IMR-90 (cell line): Measurements from ENCODE around the gene TNFSF13B. TPM values are rescaled to one million over a fixed set of nuclear protein-coding genes. Genes with fewer than 3 reads are reported as not detected.

Experiments used
- ATAC-seq: fragments of 200-7000 bp; cut with Tn5 transposase; 2 replicates; pipeline ENCODE4 v1.9.1; 2020; ENCODE audit warnings: low read depth, mild to moderate bottlenecking, moderate library complexity
- BruUV-seq: library from RNA; stranded (reverse); fragments of 400-500 nt; replicated peaks from 2 replicates; lab custom pipeline; 2021; lab: Mats Ljungman, UMichigan
- CTCF ChIA-PET: fragments of 300-600 bp; formaldehyde crosslinking; extraction: SDS; loops from one replicate; lab custom pipeline; 2021; ENCODE audit warnings: antibody characterized with exemption; lab: Yijun Ruan, JAX
- POLR2A ChIA-PET: fragments of 300-600 bp; sonication (Branson Sonifier 250); formaldehyde crosslinking; loops from one replicate; lab custom pipeline; 2022; ENCODE audit warnings: antibody characterized with exemption; ENCODE audit not compliant: unreplicated experiment; lab: Charles Lee
- DNase-seq: peaks from one replicate; pipeline ENCODE4 v3.0.0; 2013
- H2AFZ ChIP-seq: replicated peaks from 2 replicates; pipeline ENCODE3; 2013; ENCODE audit warnings: low read length, mild to moderate bottlenecking; ENCODE audit not compliant: poor library complexity
- H2AK5ac ChIP-seq: 2 replicates; pipeline ENCODE4 v1.6.1; 2013; ENCODE audit warnings: low read depth, low read length, inconsistent platforms
- H2AK9ac ChIP-seq: replicated peaks from 2 replicates; pipeline ENCODE3; 2013; ENCODE audit warnings: mild to moderate bottlenecking, low read depth, low read length, moderate library complexity; ENCODE audit not compliant: poor library complexity
- H2BK120ac ChIP-seq: 2 replicates; pipeline ENCODE4 v1.6.1; 2013; ENCODE audit warnings: low read depth, low read length, inconsistent platforms
- H2BK15ac ChIP-seq: 3 replicates; pipeline ENCODE4 v1.6.1; 2013; ENCODE audit warnings: low read depth, low read length, inconsistent platforms
- H2BK20ac ChIP-seq: 2 replicates; pipeline ENCODE4 v1.6.1; 2013; ENCODE audit warnings: low read depth, mild to moderate bottlenecking, inconsistent platforms, low read length, moderate library complexity
- H2BK5ac ChIP-seq: 2 replicates; pipeline ENCODE4 v1.6.1; 2013; ENCODE audit warnings: mild to moderate bottlenecking, low read depth, low read length, inconsistent platforms; ENCODE audit not compliant: poor library complexity, severe bottlenecking
- H3K14ac ChIP-seq: replicated peaks from 2 replicates; pipeline ENCODE4 v1.6.1; 2013; ENCODE audit warnings: low read depth, low read length, inconsistent platforms
- H3K18ac ChIP-seq: 2 replicates; pipeline ENCODE4 v1.6.1; 2013; ENCODE audit warnings: low read depth, low read length, control low read depth
- H3K23ac ChIP-seq: 2 replicates; pipeline ENCODE4 v1.6.1; 2013; ENCODE audit warnings: low read depth, low read length, inconsistent platforms
- H3K27ac ChIP-seq: 2 replicates; pipeline ENCODE4 v1.5.1; 2013; ENCODE audit warnings: mild to moderate bottlenecking, control low read depth, low read length; ENCODE audit not compliant: insufficient read depth
- H3K27me3 ChIP-seq: 2 replicates; pipeline ENCODE4 v1.6.1; 2013; ENCODE audit warnings: low read length; ENCODE audit not compliant: control insufficient read depth, insufficient read depth
- H3K36me3 ChIP-seq: 2 replicates; pipeline ENCODE4 v1.6.1; 2013; ENCODE audit warnings: low read length, mixed read lengths; ENCODE audit not compliant: control insufficient read depth, insufficient read depth
- H3K4ac ChIP-seq: 2 replicates; pipeline ENCODE4 v1.6.1; 2013; ENCODE audit warnings: low read depth, low read length, inconsistent platforms
- H3K4me1 ChIP-seq: 2 replicates; pipeline ENCODE4 v1.6.1; 2013; ENCODE audit warnings: low read length, mixed read lengths; ENCODE audit not compliant: control insufficient read depth, insufficient read depth
- H3K4me2 ChIP-seq: 2 replicates; pipeline ENCODE4 v1.6.1; 2013; ENCODE audit warnings: low read depth, mild to moderate bottlenecking, control low read depth, low read length, moderate library complexity
- H3K4me3 ChIP-seq: 2 replicates; pipeline ENCODE4 v1.5.1; 2013; ENCODE audit warnings: low read depth, mild to moderate bottlenecking, control low read depth, low read length, moderate library complexity; ENCODE audit not compliant: insufficient read depth
- H3K56ac ChIP-seq: 2 replicates; pipeline ENCODE4 v1.6.1; 2013; ENCODE audit warnings: low read length, inconsistent platforms; ENCODE audit not compliant: insufficient read depth; ENCODE audit errors: extremely low read depth
- H3K79me1 ChIP-seq, 2 experiments: 2 replicates each; pipeline ENCODE4 v1.6.1; 2013; ENCODE audit warnings: low read length in 2 of 2, inconsistent platforms in 1 of 2, low read depth in 1 of 2
- H3K9ac ChIP-seq: 2 replicates; pipeline ENCODE4 v1.6.1; 2013; ENCODE audit warnings: low read depth, low read length, control low read depth
- H3K9me1 ChIP-seq: 2 replicates; pipeline ENCODE4 v1.6.1; 2013; ENCODE audit warnings: low read length, inconsistent platforms; ENCODE audit not compliant: insufficient read depth
- H3K9me3 ChIP-seq: 2 replicates; pipeline ENCODE4 v1.6.1; 2013; ENCODE audit warnings: low read length; ENCODE audit not compliant: control insufficient read depth, insufficient read depth
- H4K20me1 ChIP-seq: 2 replicates; pipeline ENCODE4 v1.6.1; 2013; ENCODE audit warnings: low read length, inconsistent platforms; ENCODE audit not compliant: insufficient read depth
- H4K5ac ChIP-seq: 2 replicates; pipeline ENCODE4 v1.6.1; 2013; ENCODE audit warnings: mild to moderate bottlenecking, low read depth, low read length, control low read depth
- H4K8ac ChIP-seq, 2 experiments: 2 replicates each; pipeline ENCODE4 v1.6.1; 2013; ENCODE audit warnings: low read depth in 2 of 2, low read length in 2 of 2, control low read depth in 1 of 2, inconsistent platforms in 1 of 2
- H4K91ac ChIP-seq: 2 replicates; pipeline ENCODE4 v1.6.1; 2013; ENCODE audit warnings: low read depth, low read length, inconsistent platforms; ENCODE audit not compliant: insufficient read depth
- BHLHE40 ChIP-seq: fragments of 150-350 bp; IDR thresholded peaks from 2 replicates; pipeline ENCODE4 v1.6.1; 2016; ENCODE audit warnings: mild to moderate bottlenecking, low read depth, low read length
- CEBPB ChIP-seq: IDR thresholded peaks from 2 replicates; pipeline ENCODE4 v1.6.1; 2012; ENCODE audit warnings: low read depth, low read length, improper control_type of control experiment
- MXI1 ChIP-seq: IDR thresholded peaks from 2 replicates; pipeline ENCODE4 v1.6.1; 2012; ENCODE audit warnings: low read depth, mild to moderate bottlenecking, low read length, moderate library complexity, borderline replicate concordance
- RFX5 ChIP-seq: IDR thresholded peaks from 2 replicates; pipeline ENCODE4 v1.8.0; 2012; ENCODE audit warnings: low read depth, mild to moderate bottlenecking, low read length, moderate library complexity
- WGBS, 2 experiments: methylation state at CpG; one replicate each; pipeline versions ENCODE4 v1.1.5 to v1.1.7; 2013; ENCODE audit warnings: missing lambda C conversion rate in 2 of 2; ENCODE audit not compliant: insufficient read length in 1 of 2; ENCODE audit errors: extremely low coverage in 2 of 2; 5-methylcytosine and 5-hydroxymethylcytosine counted together
- dilution Hi-C: fragments of 300-500 bp; cut with HindIII; formaldehyde crosslinking; loops from one replicate; pipeline ENCODE4 v1.14.3; 2018; ENCODE audit warnings: low sequenced_read_pairs; ENCODE audit not compliant: unreplicated experiment
- in situ Hi-C: fragments of 300-500 bp; cut with MboI; formaldehyde crosslinking; loops from 3 replicates; pipeline ENCODE4 v1.14.3; 2019; ENCODE audit warnings: low sequenced_read_pairs, inconsistent platforms, mixed read lengths
- intact Hi-C: fragments of 100-400 bp; cut with micrococcal nuclease; formaldehyde crosslinking; loops from 2 replicates; pipeline ENCODE4 v1.10.0; 2022
- polyA plus RNA-seq, 3 experiments: library from polyadenylated mRNA; depleted of rRNA; stranded (reverse); fragments of >200 nt; gene quantifications; 2 replicates each; pipeline ENCODE4 v1.2.3, GENCODE V29; 2012; ENCODE audit warnings: low replicate concordance in 1 of 3
- total RNA-seq: library from RNA; depleted of rRNA; stranded (reverse); fragments of >200 nt; gene quantifications from 2 replicates; pipeline ENCODE4 v1.2.3, GENCODE V29; 2012

Gene TNFSF13B
- total and polyA plus RNA-seq, 2 of the 4 experiments (the other 2 are of a cell fraction) = 0.29 to 0.54 TPM

- H3K4me1 ChIP-seq = no peaks in the 10 kb centered on the region
- no TSS peak for BruUV-seq
- H3K9me3 ChIP-seq = no peaks in the 10 kb centered on the region
- H4K8ac ChIP-seq = no peak overlapping the region
- no peaks in the 10 kb centered on the region for H3K27me3 ChIP-seq
- ChIA-PET CTCF (no interaction called here), POLR2A (no interaction called here)
- H3K14ac ChIP-seq = no peak overlapping the region
- no peak overlapping the region for H3K4ac ChIP-seq
- peaks cover 6% of the 10 kb centered on the region for H3K9me1 ChIP-seq
- H3K36me3 ChIP-seq = no peaks in the 10 kb centered on the region
- intact Hi-C loops (no loop called here), dilution Hi-C loops (no loop called here), in situ Hi-C loops (no loop called here)
- H2AK9ac ChIP-seq = no peak overlapping the region
- no peak overlapping the region for H2BK15ac ChIP-seq
- H3K18ac ChIP-seq = no peak overlapping the region
- H2BK20ac ChIP-seq = no peak overlapping the region
- no peak overlapping the region for H2AK5ac ChIP-seq
- H2BK5ac ChIP-seq = no peak overlapping the region
- no CpG with 5 or more reads among the region's 9 CpGs for WGBS, 2 experiments
- no peak overlapping the region for H3K56ac ChIP-seq
- no peak overlapping the region for H4K91ac ChIP-seq
- DNase-seq (no peak), ATAC-seq (no peak)
- no peaks in the 10 kb centered on the region for H4K20me1 ChIP-seq
- no peak overlapping the region for H2AFZ ChIP-seq
- no peak overlapping the region for H3K27ac ChIP-seq
- no peak overlapping the region for H3K9ac ChIP-seq
- H2BK120ac ChIP-seq = no peak overlapping the region
- no peak for TF ChIP-seq MXI1
- no peak for TF ChIP-seq CEBPB
- no peak for TF ChIP-seq BHLHE40
- no peak for TF ChIP-seq RFX5
- H3K23ac ChIP-seq = no peak overlapping the region
- no peak overlapping the region for H4K5ac ChIP-seq
- H3K79me1 ChIP-seq = no peaks in the 10 kb centered on the region
- no peak overlapping the region for H3K4me2 ChIP-seq
- no peak overlapping the region for H3K4me3 ChIP-seq
These were observed 5.7 kb upstream of the TNFSF13B start for GRCh38 chr13:108263621-108264355.
